Motor neuron (in vitro differentiated cells): ENCODE data around the gene ACTR3. TPM values are rescaled to one million over a fixed set of nuclear protein-coding genes. Genes with fewer than 3 reads are reported as not detected.

Source experiments
- ATAC-seq, 8 experiments: fragments of 200-7000 bp; cut with Tn5 transposase; replicated peaks in 6 of 8; 2 replicates each; pipeline ENCODE4 v1.8.0; 2021; ENCODE audit warnings: mild to moderate bottlenecking in 8 of 8, moderate library complexity in 8 of 8
- H3K27ac ChIP-seq, 2 donors: fragments of 250-450 bp; sonication (Bioruptor Pico); 2 replicates each; pipeline ENCODE4 v1.9.0; 2021; ENCODE audit warnings: antibody characterized with exemption in 2 of 2, mild to moderate bottlenecking in 2 of 2, moderate library complexity in 1 of 2
- H3K4me1 ChIP-seq, 2 donors: fragments of 250-450 bp; sonication (Bioruptor Pico); replicated peaks in 1 of 2; 2 replicates each; pipeline ENCODE4 v1.6.1; 2021; ENCODE audit warnings: antibody characterized with exemption in 2 of 2, mild to moderate bottlenecking in 2 of 2, moderate library complexity in 1 of 2
- H3K4me3 ChIP-seq, 5 donors: fragments of 250-450 bp; sonication (Bioruptor Pico); 2 replicates each; pipeline ENCODE4 v1.9.0; 2021; ENCODE audit warnings: antibody characterized with exemption in 5 of 5, mild to moderate bottlenecking in 5 of 5, moderate library complexity in 4 of 5
- WGBS, 10 experiments: fragments of 450-650 bp; shearing (Covaris generic); methylation state at CpG; one replicate each; pipeline ENCODE4 v1.0.0; 2022; 5-methylcytosine and 5-hydroxymethylcytosine counted together
- in situ Hi-C, 9 experiments: fragments of 400-800 bp; cut with MboI; loops; one replicate each; pipeline ENCODE4 v1.15.0; 2021; ENCODE audit warnings: low sequenced_read_pairs in 9 of 9, low pct_unique_long_range_greater_than_20kb in 2 of 9; ENCODE audit not compliant: unreplicated experiment in 9 of 9
- total RNA-seq, 8 experiments: library from RNA; unstranded; fragments of 300-600 nt; gene quantifications; 2 replicates each; pipeline versions ENCODE4 v1.2.3 to v1.2.4, GENCODE V29; 2022

The ACTR3 gene
- total RNA-seq, 8 experiments from 2014 or later, result 69.7 to 323 (median 135) TPM

DNA sequence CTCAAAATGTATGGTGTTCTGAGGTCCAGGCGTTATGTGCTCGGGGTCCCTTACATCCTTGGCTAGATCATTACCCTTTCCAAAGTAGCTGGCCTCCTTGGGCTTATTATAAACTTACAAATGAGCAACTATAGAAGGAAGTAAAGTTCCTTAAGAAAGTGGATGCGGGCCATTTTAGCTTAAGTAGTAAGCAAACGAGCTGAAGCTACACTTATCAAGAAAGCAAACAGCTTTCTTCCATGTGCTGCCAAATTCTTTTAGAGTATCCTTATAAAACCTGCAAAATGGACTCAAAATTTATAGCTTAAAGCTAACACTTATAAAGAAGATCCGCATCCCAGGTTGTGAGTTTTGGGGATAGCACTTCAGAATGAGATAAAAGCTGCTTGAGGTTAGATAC is 75.3 kb downstream of the ACTR3 start:
- 80 to 100% (median 100%) methylated on average over 1 to 5 of the region's 5 CpGs; no CpG with 5 or more reads in 1 of the 10 experiments for WGBS, 10 experiments
- Histone ChIP-seq H3K4me3 (no peak overlapping the region), H3K4me1 (peaks cover 4 to 6% of the 10 kb centered on the region in 2 donors), H3K27ac (no peak overlapping the region)
- ATAC-seq, result no peak
- in situ Hi-C loops, result no loop called here

- Histone ChIP-seq H3K4me1 (peaks cover 4 to 6% of the 10 kb centered on the region in 2 donors), H3K4me3 (no peak overlapping the region), H3K27ac (no peak overlapping the region)
- WGBS, 10 experiments, result 0 to 33% (median 0%) methylated on average over 1 of the region's 1 CpG; no CpG with 5 or more reads in 4 of the 10 experiments
- ATAC-seq, result peak; percentile 13 to 82 (median 68)
- in situ Hi-C loops, result no loop called here
Observed at GRCh38 chr2:113965644-113966043, 75.8 kb downstream of the ACTR3 start.

DNA sequence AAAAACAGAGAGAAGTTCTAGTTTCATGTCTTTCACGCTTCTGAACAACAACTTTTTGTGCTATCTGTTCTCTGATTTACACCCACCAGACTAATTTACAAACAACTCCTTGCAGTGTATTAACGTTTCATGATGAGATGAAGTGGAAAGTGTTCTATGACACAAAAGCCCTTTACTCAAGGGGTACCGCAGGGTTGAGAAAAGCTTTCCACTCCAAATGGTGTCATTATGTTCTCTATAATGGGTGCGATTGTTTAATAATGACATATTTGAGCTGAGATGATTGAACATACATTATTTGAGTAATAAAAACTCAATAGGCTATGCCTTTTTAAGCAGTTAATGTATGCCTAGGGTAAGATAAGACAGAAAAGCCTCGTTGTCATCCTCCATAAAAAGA is 76.3 kb downstream of the ACTR3 start:
- in situ Hi-C loops, result no loop called here
- Histone ChIP-seq H3K27ac (no peak overlapping the region), H3K4me3 (no peak overlapping the region), H3K4me1 (peaks cover 4 to 6% of the 10 kb centered on the region in 2 donors)
- 59 to 100% (median 90%) methylated on average over 1 to 5 of the region's 5 CpGs for WGBS, 10 experiments
- no peak for ATAC-seq

DNA sequence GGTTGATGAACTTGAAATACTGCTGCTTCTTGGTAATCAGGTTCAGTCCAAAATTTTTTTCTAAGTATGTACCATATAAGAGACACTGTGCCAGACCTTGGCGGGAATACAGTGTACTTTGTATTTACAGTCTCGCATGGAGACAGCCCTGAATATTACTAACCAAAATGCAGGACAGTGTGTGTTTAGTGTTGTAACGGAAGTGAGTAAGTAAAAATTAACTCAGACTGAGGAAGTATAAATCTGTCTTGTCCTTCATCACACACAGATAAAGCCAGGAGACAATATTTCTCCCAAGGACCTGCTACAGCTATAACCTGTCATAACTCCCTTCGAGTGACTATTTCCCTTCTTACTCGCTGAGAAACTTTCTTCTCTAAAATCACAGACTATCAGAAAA is 76.9 kb downstream of the ACTR3 start:
- peaks cover 4 to 6% of the 10 kb centered on the region in 2 donors for H3K4me1 ChIP-seq
- ATAC-seq, result peak in 3 of 8 experiments; percentile 10 to 44 (median 10)
- H3K27ac ChIP-seq, result no peak overlapping the region
- in situ Hi-C loops, result no loop called here
- H3K4me3 ChIP-seq, result no peak overlapping the region
- 40 to 100% (median 85%) methylated on average over 1 to 5 of the region's 5 CpGs; no CpG with 5 or more reads in 2 of the 10 experiments for WGBS, 10 experiments

- Histone ChIP-seq H3K27ac (no peak overlapping the region), H3K4me3 (no peak overlapping the region), H3K4me1 (peaks cover 4 to 6% of the 10 kb centered on the region in 2 donors)
- in situ Hi-C loops, result no loop called here
- ATAC-seq, result peak in 1 of 8 experiments; percentile 18
- 74 to 100% (median 85%) methylated on average over 1 of the region's 1 CpG; no CpG with 5 or more reads in 2 of the 10 experiments for WGBS, 10 experiments
Observed at GRCh38 chr2:113967272-113967671, 77.4 kb downstream of the ACTR3 start.

GRCh38 chr2:113972766-113973165 is 82.9 kb downstream of the ACTR3 start:
- in situ Hi-C loops, result no loop called here
- no peak overlapping the region for H3K27ac ChIP-seq
- H3K4me1 ChIP-seq, result peaks cover 0 to 3% of the 10 kb centered on the region in 2 donors
- H3K4me3 ChIP-seq, result no peak overlapping the region
- WGBS, 10 experiments, result 44 to 97% (median 92%) methylated on average over 2 to 3 of the region's 3 CpGs; no CpG with 5 or more reads in 1 of the 10 experiments
- ATAC-seq, result no peak

DNA sequence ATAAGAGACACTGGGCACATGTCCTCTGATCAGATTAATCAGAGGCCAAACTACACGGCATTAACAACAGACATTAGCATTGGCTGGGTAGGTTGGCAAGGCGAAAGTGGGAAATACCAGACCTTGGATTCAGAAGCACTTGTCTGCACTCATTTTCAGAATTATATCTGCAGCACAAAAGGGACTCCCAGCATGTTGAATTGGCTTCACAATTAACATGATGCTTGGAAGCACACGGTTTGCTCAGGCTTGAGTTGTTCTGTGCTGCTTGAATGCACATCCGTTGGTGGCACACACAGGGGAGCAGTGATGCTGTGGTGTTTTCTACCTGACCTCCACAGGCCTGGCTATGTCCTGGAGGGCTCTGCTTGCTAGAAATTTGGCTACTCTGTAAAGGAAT is 83.9 kb downstream of the ACTR3 start:
- in situ Hi-C loops, result no loop called here
- no peak for ATAC-seq
- WGBS, 10 experiments, result 14 to 100% (median 63%) methylated on average over 1 to 4 of the region's 4 CpGs; no CpG with 5 or more reads in 2 of the 10 experiments

DNA sequence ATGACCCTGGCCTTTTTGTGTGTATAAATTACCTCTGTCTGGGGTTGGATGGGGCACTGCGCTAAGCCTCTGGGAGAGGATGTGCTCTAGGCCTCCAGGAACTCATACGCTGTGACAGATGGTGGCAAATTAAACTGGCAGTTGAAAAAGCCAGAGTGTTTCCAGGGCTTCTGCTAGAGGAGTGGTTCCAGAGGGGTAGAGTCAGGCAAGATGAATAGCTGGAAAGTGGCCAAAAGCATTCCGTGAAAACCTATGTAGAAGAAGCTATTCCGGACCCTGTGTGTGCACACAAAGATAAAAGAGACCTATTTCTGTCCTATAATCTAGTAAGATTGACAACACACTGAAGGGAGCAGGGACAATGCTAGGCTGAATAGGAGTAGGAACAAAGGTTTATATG is 84.8 kb downstream of the ACTR3 start:
- 48 to 100% (median 83%) methylated on average over 1 to 3 of the region's 4 CpGs; no CpG with 5 or more reads in 3 of the 10 experiments for WGBS, 10 experiments
- ATAC-seq, result peak in 4 of 8 experiments; percentile 36 to 52 (median 42)
- no peak overlapping the region for H3K27ac ChIP-seq
- H3K4me1 ChIP-seq, result peaks cover 3 to 6% of the 10 kb centered on the region in 2 donors
- H3K4me3 ChIP-seq, result no peak overlapping the region
- in situ Hi-C loops, result loop anchor here in 3 of 9 experiments (25.0 kb wide), 2 partner anchors 563 to 588 kb away; no protein-coding TSS in a partner anchor

More for the DNA sequence above, 83.9 kb downstream of the ACTR3 start:
- Histone ChIP-seq H3K4me3 (no peak overlapping the region), H3K27ac (no peak overlapping the region), H3K4me1 (peaks cover 3 to 6% of the 10 kb centered on the region in 2 donors)

GRCh38 chr2:113976277-113976928 is 86.5 kb downstream of the ACTR3 start:
- whole genome bisulfite sequencing, 10 experiments, result 74 to 100% (median 88%) methylated on average over 3 to 6 of the region's 7 CpGs; no CpG with 5 or more reads in 4 of the 10 experiments
- in situ Hi-C loops, result loop anchor here in 3 of 9 experiments (25.0 kb wide), 2 partner anchors 561 to 586 kb away; no protein-coding TSS in a partner anchor
- ATAC-seq, result peak in 2 of 8 experiments; percentile 3 to 5

GRCh38 chr2:113977060-113977659 is 87.3 kb downstream of the ACTR3 start:
- in situ Hi-C loops, result loop anchor here in 3 of 9 experiments (25.0 kb wide), 2 partner anchors 560 to 585 kb away; no protein-coding TSS in a partner anchor
- H3K4me1 ChIP-seq, result peaks cover 3 to 6% of the 10 kb centered on the region in 2 donors
- H3K4me3 ChIP-seq, result no peak overlapping the region
- ATAC-seq, result peak in 7 of 8 experiments; percentile 19 to 57 (median 25)
- WGBS, 10 experiments, result 53 to 100% (median 90%) methylated on average over 1 to 7 of the region's 8 CpGs; no CpG with 5 or more reads in 4 of the 10 experiments
- no peak overlapping the region for H3K27ac ChIP-seq

More at GRCh38 chr2:113976277-113976928, 86.5 kb downstream of the ACTR3 start:
- Histone ChIP-seq H3K4me1 (peaks cover 3 to 6% of the 10 kb centered on the region in 2 donors), H3K27ac (no peak overlapping the region), H3K4me3 (no peak overlapping the region)

- Histone ChIP-seq H3K27ac (no peak overlapping the region), H3K4me1 (peaks cover 3 to 6% of the 10 kb centered on the region in 2 donors), H3K4me3 (no peak overlapping the region)
- in situ Hi-C loops, result loop anchor here in 3 of 9 experiments (25.0 kb wide), 2 partner anchors 559 to 584 kb away; no protein-coding TSS in a partner anchor
- WGBS, 10 experiments, result 15 to 100% (median 60%) methylated on average over 1 to 15 of the region's 16 CpGs; no CpG with 5 or more reads in 1 of the 10 experiments
- ATAC-seq, result peak; percentile 33 to 56 (median 50)
Observed at GRCh38 chr2:113977660-113978523, 88.0 kb downstream of the ACTR3 start.

GRCh38 chr2:113978524-113979190 is 88.8 kb downstream of the ACTR3 start:
- no peak overlapping the region for H3K4me3 ChIP-seq
- WGBS, 10 experiments, result 60 to 97% (median 95%) methylated on average over 1 to 14 of the region's 20 CpGs; no CpG with 5 or more reads in 2 of the 10 experiments
- peaks cover 3 to 6% of the 10 kb centered on the region in 2 donors for H3K4me1 ChIP-seq
- H3K27ac ChIP-seq, result no peak overlapping the region
- in situ Hi-C loops, result loop anchor here in 3 of 9 experiments (25.0 kb wide), 2 partner anchors 559 to 584 kb away; no protein-coding TSS in a partner anchor
- no peak for ATAC-seq
